Measurements from ENCODE around the gene MORN4. TPM values are rescaled to one million over a fixed set of nuclear protein-coding genes. Genes with fewer than 3 reads are reported as not detected.

MORN4 gene
- total RNA-seq, 1 experiment from 2014 or later, result 11.9 TPM

DNA sequence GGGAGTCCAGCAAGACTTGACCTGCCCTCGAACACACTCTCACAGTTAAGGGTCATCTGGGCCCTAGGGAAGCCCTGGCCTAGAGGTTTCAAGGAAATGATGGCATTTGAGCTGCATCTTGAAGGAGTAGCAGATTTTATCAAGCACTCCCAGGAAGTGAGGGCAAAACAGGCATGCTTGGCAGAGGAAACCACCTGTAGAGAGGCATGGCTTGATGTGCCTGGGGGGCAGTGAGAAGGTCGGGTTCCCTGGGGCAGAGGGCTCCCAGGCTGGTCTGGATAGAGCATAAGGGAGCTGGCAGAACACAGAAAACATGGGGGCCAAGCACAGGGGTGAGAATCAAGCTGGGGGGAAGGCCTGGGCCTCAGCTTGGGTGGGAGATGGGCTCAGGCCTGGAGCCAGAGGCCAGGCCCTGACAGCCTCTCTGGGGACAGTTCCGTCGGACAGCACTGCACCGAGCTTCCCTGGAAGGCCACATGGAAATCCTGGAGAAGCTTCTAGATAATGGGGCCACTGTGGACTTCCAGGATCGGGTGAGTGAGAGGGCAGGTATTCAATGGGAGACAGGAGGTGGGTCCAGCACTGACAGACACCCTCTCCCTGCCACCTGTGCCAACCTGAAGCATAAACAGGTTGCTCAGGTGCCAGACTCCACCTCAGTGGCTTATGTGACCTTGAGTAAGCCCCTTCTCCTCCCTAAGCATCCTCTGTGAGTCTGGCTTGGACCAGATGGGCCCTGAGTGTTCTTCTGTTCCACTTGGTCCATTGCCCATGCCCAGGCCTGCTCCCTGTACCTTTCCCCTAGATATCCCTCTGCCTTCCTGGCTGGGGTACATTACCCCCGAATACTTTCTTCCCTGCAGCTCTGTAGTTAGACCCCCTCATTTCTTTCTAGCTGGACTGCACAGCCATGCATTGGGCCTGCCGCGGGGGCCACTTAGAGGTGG lies 52.6 kb downstream of the MORN4 start:
- no peaks in the 10 kb centered on the region for H3K79me2 ChIP-seq (ENCODE audit: insufficient read depth, low read length)
- no peak overlapping the region for H3K56ac ChIP-seq (ENCODE audit: insufficient read length, low read depth, low read length)
- no peak overlapping the region for H4K91ac ChIP-seq (ENCODE audit: insufficient read length, low read depth, low read length)
- no peak overlapping the region for H4K5ac ChIP-seq (ENCODE audit: insufficient read length, low read depth, low read length)
- H2AFZ ChIP-seq (ENCODE audit: low read length), result no peak overlapping the region
- no peaks in the 10 kb centered on the region for H3K36me3 Mint-ChIP-seq (ENCODE audit: insufficient read depth in 1 of 3, low read depth in 3 of 3)
- no peaks in the 10 kb centered on the region for H3K9me3 ChIP-seq (ENCODE audit: control insufficient read depth, low read depth, low read length)
- H2BK5ac ChIP-seq (ENCODE audit: insufficient read length, low read length), result no peak overlapping the region
- no peak overlapping the region for H2AK5ac ChIP-seq (ENCODE audit: insufficient read length, low read length)
- H3K4me1 ChIP-seq (ENCODE audit: insufficient read depth, low read length), result no peaks in the 10 kb centered on the region
- H4K20me1 ChIP-seq (ENCODE audit: control insufficient read depth, insufficient read depth, insufficient read length), result no peaks in the 10 kb centered on the region
- H3K23ac ChIP-seq (ENCODE audit: insufficient read length, low read depth, low read length), result no peak overlapping the region
- H3K14ac ChIP-seq (ENCODE audit: insufficient read depth, low read length), result no peak overlapping the region
- no peak overlapping the region for H2BK15ac ChIP-seq (ENCODE audit: low read depth, low read length)
- no peaks in the 10 kb centered on the region for H3K9me3 Mint-ChIP-seq
- no peaks in the 10 kb centered on the region for H3K23me2 ChIP-seq (ENCODE audit: insufficient read length, low read depth, low read length, poor library complexity, severe bottlenecking)
- no peak overlapping the region for H2BK12ac ChIP-seq (ENCODE audit: insufficient read length, low read depth, low read length)
- no peak for DNase-seq
- no peak overlapping the region for H3K4me3 Mint-ChIP-seq
- no peaks in the 10 kb centered on the region for H3K79me1 ChIP-seq (ENCODE audit: insufficient read depth, low read depth, low read length, poor library complexity, severe bottlenecking)
- no peak overlapping the region for H4K8ac ChIP-seq (replicated peaks; ENCODE audit: insufficient read length, low read depth, low read length)
- no peak overlapping the region for H3K4me2 ChIP-seq (ENCODE audit: insufficient read depth, insufficient read length, low read length)
- no peak overlapping the region for H2BK120ac ChIP-seq (ENCODE audit: low read depth, low read length, poor library complexity, severe bottlenecking)
- H3K4ac ChIP-seq (ENCODE audit: low read depth, low read length), result no peak overlapping the region
- H3K4me1 Mint-ChIP-seq, result peaks cover 3 to 13% of the 10 kb centered on the region in 2 experiments; a peak in 3 of 4 replicates
- H2BK20ac ChIP-seq (ENCODE audit: low read depth, low read length, poor library complexity, severe bottlenecking), result no peak overlapping the region
- TF ChIP-seq, protein P1, sequence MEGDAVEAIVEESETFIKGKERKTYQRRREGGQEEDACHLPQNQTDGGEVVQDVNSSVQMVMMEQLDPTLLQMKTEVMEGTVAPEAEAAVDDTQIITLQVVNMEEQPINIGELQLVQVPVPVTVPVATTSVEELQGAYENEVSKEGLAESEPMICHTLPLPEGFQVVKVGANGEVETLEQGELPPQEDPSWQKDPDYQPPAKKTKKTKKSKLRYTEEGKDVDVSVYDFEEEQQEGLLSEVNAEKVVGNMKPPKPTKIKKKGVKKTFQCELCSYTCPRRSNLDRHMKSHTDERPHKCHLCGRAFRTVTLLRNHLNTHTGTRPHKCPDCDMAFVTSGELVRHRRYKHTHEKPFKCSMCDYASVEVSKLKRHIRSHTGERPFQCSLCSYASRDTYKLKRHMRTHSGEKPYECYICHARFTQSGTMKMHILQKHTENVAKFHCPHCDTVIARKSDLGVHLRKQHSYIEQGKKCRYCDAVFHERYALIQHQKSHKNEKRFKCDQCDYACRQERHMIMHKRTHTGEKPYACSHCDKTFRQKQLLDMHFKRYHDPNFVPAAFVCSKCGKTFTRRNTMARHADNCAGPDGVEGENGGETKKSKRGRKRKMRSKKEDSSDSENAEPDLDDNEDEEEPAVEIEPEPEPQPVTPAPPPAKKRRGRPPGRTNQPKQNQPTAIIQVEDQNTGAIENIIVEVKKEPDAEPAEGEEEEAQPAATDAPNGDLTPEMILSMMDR (conservative IDR thresholded peaks at IDR 0.05), result no peak
- WGBS (ENCODE audit: extremely low coverage, insufficient read length, low lambda C conversion rate), result no CpG with 5 or more reads among the region's 9 CpGs
- H3K18ac ChIP-seq (ENCODE audit: insufficient read length, low read depth, low read length), result no peak overlapping the region
- H3K9ac ChIP-seq (ENCODE audit: extremely low read depth, insufficient read length, low read length), result no peak overlapping the region
- no peaks in the 10 kb centered on the region for H3K27me3 ChIP-seq (ENCODE audit: insufficient read depth, low read length)
- H3T11ph ChIP-seq (ENCODE audit: low read length), result no peak overlapping the region
- no peak overlapping the region for H3K27ac Mint-ChIP-seq
- H3K27ac ChIP-seq (ENCODE audit: insufficient read length, low read depth, low read length), result no peak overlapping the region
- peaks cover 2% of the 10 kb centered on the region; the same call in 1 of the 2 replicates for H3K27me3 Mint-ChIP-seq (ENCODE audit: low read depth)

All from H9 (cell line).